ENCODE measurements around the gene TANK. TPM values are rescaled to one million over a fixed set of nuclear protein-coding genes. Genes with fewer than 3 reads are reported as not detected.

The TANK gene
- total and polyA plus RNA-seq, 8 donors: 12.2 to 140 (median 46.1) TPM

GRCh38 chr2:161165811-161166210 is 5.6 kb downstream of the TANK start:
- intact Hi-C loops (cut with DNase I; ENCODE audit: low total_unique reads): no loop called here
- H3K4me1 ChIP-seq: peaks cover 0 to 85% (median 44%) of the 10 kb centered on the region in 4 donors

GRCh38 chr2:161166538-161167409 is 6.5 kb downstream of the TANK start:
- DNase-seq: no peak
- H3K27me3 ChIP-seq: no peaks in the 10 kb centered on the region
- intact Hi-C loops (cut with DNase I; ENCODE audit: low total_unique reads): no loop called here
- no peak for TF ChIP-seq POLR2AphosphoS5 (IDR thresholded peaks at IDR 0.05)
- no peak for TF ChIP-seq POLR2A (IDR thresholded peaks at IDR 0.05)
- TF ChIP-seq CTCF (IDR thresholded peaks at IDR 0.05): no peak
- TF ChIP-seq EP300 (IDR thresholded peaks at IDR 0.05): no peak
- H3K4me3 ChIP-seq: no peak overlapping the region
- no peaks in the 10 kb centered on the region for H3K9me3 ChIP-seq
- H3K27ac ChIP-seq: peak overlapping the region in 1 of 5 donors; percentile 63
- WGBS, 5 donors: 74 to 84% (median 80%) methylated on average over 6 of the region's 6 CpGs
- peaks cover 0 to 18% (median 8%) of the 10 kb centered on the region in 4 donors for H3K36me3 ChIP-seq
- H3K4me1 ChIP-seq: peaks cover 0 to 88% (median 42%) of the 10 kb centered on the region in 4 donors

More at GRCh38 chr2:161165811-161166210, 5.6 kb downstream of the TANK start:
- H3K36me3 ChIP-seq: peaks cover 0 to 18% (median 8%) of the 10 kb centered on the region in 4 donors
- peak overlapping the region in 2 of 5 donors; percentile 2 to 63 for H3K27ac ChIP-seq
- H3K4me3 ChIP-seq: no peak overlapping the region
- WGBS, 5 donors: 75 to 94% (median 89%) methylated on average over 1 of the region's 1 CpG
- TF ChIP-seq POLR2A (IDR thresholded peaks at IDR 0.05): no peak
- no peak for TF ChIP-seq POLR2AphosphoS5 (IDR thresholded peaks at IDR 0.05)
- no peak for TF ChIP-seq CTCF (IDR thresholded peaks at IDR 0.05)
- no peak for TF ChIP-seq EP300 (IDR thresholded peaks at IDR 0.05)
- no peak for DNase-seq
- H3K27me3 ChIP-seq: no peaks in the 10 kb centered on the region
- no peaks in the 10 kb centered on the region for H3K9me3 ChIP-seq

GRCh38 chr2:161169335-161169734 is 9.1 kb downstream of the TANK start:
- Histone ChIP-seq H3K4me3 (no peak overlapping the region), H3K27me3 (no peaks in the 10 kb centered on the region), H3K4me1 (peaks cover 0 to 76% (median 29%) of the 10 kb centered on the region in 4 donors), H3K36me3 (peaks cover 0 to 7% (median under 1%) of the 10 kb centered on the region in 4 donors), H3K9me3 (no peaks in the 10 kb centered on the region), H3K27ac (no peak overlapping the region)
- no peak for DNase-seq
- intact Hi-C loops (cut with DNase I; ENCODE audit: low total_unique reads): no loop called here
- WGBS, 5 donors: 89 to 94% (median 92%) methylated on average over 2 of the region's 2 CpGs
- TF ChIP-seq CTCF (IDR thresholded peaks at IDR 0.05): no peak
- no peak for TF ChIP-seq POLR2A (IDR thresholded peaks at IDR 0.05)
- no peak for TF ChIP-seq EP300 (IDR thresholded peaks at IDR 0.05)

GRCh38 chr2:161170377-161170776 is 10.1 kb downstream of the TANK start:
- DNase-seq: no peak
- 73 to 93% (median 90%) methylated on average over 6 of the region's 6 CpGs for WGBS, 5 donors
- Histone ChIP-seq H3K4me3 (no peak overlapping the region), H3K36me3 (peaks cover 0 to 7% (median 0%) of the 10 kb centered on the region in 4 donors), H3K9me3 (no peaks in the 10 kb centered on the region), H3K4me1 (peaks cover 0 to 73% (median 25%) of the 10 kb centered on the region in 4 donors), H3K27me3 (no peaks in the 10 kb centered on the region), H3K27ac (no peak overlapping the region)
- intact Hi-C loops (cut with DNase I; ENCODE audit: low total_unique reads): no loop called here
- no peak for TF ChIP-seq EP300 (IDR thresholded peaks at IDR 0.05)
- no peak for TF ChIP-seq CTCF (IDR thresholded peaks at IDR 0.05)
- no peak for TF ChIP-seq POLR2AphosphoS5 (IDR thresholded peaks at IDR 0.05)
- TF ChIP-seq POLR2A (IDR thresholded peaks at IDR 0.05): no peak

Data from stomach (tissue), 9 donors.